Esophagus squamous epithelium (tissue), 4 donors: Measurements from ENCODE around the gene NEDD1.

Experiments
- POLR2A ChIP-seq, 4 donors: fragments of 450-650 bp; IDR thresholded peaks; one replicate each; pipeline ENCODE4 v1.6.1; 2017; ENCODE audit warnings: antibody characterized with exemption in 4 of 4, mild to moderate bottlenecking in 4 of 4, moderate library complexity in 3 of 4
- TF ChIP-seq, protein P1 (sequence below), 6 experiments: fragments of 450-650 bp in 4 of 6; fragments of 200-600 bp in 2 of 6; sonication (generic) in 2 of 6; IDR thresholded peaks; one replicate each; pipeline ENCODE4 v1.5.1; 2016 to 2019; ENCODE audit warnings: antibody characterized with exemption in 6 of 6, mild to moderate bottlenecking in 4 of 6, moderate library complexity in 4 of 6

DNA sequence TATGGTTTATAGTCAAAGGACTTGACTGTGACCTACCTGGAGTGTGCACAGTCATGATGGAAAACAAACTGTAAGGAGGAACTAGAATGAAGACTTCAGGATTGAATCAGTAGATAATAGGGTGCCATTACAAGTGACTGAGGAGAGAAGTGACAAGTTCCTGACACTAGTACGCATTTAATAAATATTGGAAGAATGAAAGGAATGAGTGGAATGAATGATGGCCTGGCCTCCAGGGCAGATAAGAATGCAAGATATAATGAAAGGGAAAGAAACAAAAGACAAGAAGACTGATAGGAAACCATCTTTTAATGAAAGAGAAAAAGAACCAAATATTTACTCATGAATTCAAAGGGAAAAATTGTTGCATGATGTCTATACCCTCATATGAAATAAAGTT, 44.7 kb upstream of the NEDD1 start:
- TF ChIP-seq, protein P1, sequence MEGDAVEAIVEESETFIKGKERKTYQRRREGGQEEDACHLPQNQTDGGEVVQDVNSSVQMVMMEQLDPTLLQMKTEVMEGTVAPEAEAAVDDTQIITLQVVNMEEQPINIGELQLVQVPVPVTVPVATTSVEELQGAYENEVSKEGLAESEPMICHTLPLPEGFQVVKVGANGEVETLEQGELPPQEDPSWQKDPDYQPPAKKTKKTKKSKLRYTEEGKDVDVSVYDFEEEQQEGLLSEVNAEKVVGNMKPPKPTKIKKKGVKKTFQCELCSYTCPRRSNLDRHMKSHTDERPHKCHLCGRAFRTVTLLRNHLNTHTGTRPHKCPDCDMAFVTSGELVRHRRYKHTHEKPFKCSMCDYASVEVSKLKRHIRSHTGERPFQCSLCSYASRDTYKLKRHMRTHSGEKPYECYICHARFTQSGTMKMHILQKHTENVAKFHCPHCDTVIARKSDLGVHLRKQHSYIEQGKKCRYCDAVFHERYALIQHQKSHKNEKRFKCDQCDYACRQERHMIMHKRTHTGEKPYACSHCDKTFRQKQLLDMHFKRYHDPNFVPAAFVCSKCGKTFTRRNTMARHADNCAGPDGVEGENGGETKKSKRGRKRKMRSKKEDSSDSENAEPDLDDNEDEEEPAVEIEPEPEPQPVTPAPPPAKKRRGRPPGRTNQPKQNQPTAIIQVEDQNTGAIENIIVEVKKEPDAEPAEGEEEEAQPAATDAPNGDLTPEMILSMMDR (IDR thresholded peaks at IDR 0.05) = no peak
- TF ChIP-seq POLR2A (IDR thresholded peaks at IDR 0.05) = no peak
